Measurements from ENCODE around the gene AGPAT2. TPM values are rescaled to one million over a fixed set of nuclear protein-coding genes. Genes with fewer than 3 reads are reported as not detected.

The AGPAT2 gene
- total RNA-seq, 1 donor from 2014 or later, result 30.8 TPM

DNA sequence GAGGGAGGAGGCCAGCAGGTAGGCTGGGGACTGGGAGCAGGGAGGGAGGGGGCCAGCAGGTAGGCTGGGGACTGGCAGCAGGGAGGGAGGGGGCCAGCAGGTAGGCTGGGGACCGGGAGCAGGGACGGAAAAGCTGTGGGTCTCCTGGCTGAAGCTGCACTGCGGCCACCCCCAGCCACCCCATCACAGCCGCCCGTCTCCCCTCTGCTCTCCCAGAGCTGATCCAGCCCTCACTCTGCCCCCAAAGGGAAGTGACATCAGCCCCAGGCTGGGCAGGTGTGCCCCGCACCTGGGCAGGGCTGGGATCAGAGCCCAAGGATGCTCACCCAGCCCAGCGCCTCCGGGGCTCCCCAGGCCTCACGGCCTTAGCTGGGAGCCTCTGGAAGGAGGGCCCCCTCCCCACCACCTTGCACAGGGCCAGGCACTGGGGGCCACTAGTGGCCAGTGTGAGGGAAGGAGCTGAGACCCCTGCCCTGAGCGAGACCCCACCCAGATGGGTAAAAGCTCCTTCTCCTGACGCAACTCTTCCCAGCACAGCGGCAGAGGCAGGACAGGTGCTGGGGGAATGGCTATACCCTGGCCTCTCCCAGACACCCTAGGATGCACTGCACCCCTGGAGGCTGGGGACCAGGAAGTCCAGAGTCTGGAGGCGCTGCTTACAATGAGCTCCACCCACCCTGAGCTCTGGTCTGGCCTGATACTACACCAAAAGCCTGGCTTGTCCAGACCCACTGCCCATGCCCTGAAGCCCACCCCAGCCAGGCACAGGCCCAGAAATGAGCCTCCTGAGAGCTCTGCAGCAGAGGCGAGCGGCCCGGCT is 11.6 kb downstream of the AGPAT2 start:
- no peaks in the 10 kb centered on the region for H3K9me3 ChIP-seq (ENCODE audit: insufficient read depth, low read depth, low read length)
- H3K27me3 Mint-ChIP-seq (ENCODE audit: low read depth, unreplicated experiment), result peaks cover 2% of the 10 kb centered on the region
- H3K4me2 ChIP-seq (ENCODE audit: low read length), result no peak overlapping the region
- H3K79me2 ChIP-seq (ENCODE audit: insufficient read depth, low read length), result peaks cover 6% of the 10 kb centered on the region
- peaks cover 23% of the 10 kb centered on the region for H4K20me1 ChIP-seq (ENCODE audit: insufficient read depth, low read length)
- no peak overlapping the region for H2AFZ ChIP-seq (ENCODE audit: low read depth, low read length)
- no peak for DNase-seq (ENCODE audit: low read depth)
- H3K36me3 Mint-ChIP-seq (ENCODE audit: low read depth, unreplicated experiment), result no peaks in the 10 kb centered on the region
- H3K27me3 ChIP-seq (ENCODE audit: insufficient read depth, low read length), result no peaks in the 10 kb centered on the region
- no peak for TF ChIP-seq EZH2 (IDR thresholded peaks at IDR 0.05; ENCODE audit: insufficient read depth, low read length)
- TF ChIP-seq, protein P1, sequence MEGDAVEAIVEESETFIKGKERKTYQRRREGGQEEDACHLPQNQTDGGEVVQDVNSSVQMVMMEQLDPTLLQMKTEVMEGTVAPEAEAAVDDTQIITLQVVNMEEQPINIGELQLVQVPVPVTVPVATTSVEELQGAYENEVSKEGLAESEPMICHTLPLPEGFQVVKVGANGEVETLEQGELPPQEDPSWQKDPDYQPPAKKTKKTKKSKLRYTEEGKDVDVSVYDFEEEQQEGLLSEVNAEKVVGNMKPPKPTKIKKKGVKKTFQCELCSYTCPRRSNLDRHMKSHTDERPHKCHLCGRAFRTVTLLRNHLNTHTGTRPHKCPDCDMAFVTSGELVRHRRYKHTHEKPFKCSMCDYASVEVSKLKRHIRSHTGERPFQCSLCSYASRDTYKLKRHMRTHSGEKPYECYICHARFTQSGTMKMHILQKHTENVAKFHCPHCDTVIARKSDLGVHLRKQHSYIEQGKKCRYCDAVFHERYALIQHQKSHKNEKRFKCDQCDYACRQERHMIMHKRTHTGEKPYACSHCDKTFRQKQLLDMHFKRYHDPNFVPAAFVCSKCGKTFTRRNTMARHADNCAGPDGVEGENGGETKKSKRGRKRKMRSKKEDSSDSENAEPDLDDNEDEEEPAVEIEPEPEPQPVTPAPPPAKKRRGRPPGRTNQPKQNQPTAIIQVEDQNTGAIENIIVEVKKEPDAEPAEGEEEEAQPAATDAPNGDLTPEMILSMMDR (IDR thresholded peaks at IDR 0.05; ENCODE audit: insufficient read depth, low read depth, low read length), result no peak
- H3K27ac ChIP-seq (ENCODE audit: low read depth, low read length), result no peak overlapping the region
- H3K27ac Mint-ChIP-seq (ENCODE audit: unreplicated experiment), result no peak overlapping the region
- H3K36me3 ChIP-seq (ENCODE audit: insufficient read depth, low read length), result no peaks in the 10 kb centered on the region
- H3K4me3 ChIP-seq (ENCODE audit: insufficient read depth, low read depth, low read length), result no peak overlapping the region
- no peaks in the 10 kb centered on the region for H3K9me3 Mint-ChIP-seq (ENCODE audit: unreplicated experiment)
- H3K9ac ChIP-seq (ENCODE audit: low read length), result no peak overlapping the region
- no peak for FAIRE-seq
- H3K4me1 ChIP-seq (ENCODE audit: insufficient read depth, low read length), result no peaks in the 10 kb centered on the region
- no peaks in the 10 kb centered on the region for H3K4me1 Mint-ChIP-seq (ENCODE audit: low read depth, unreplicated experiment)
- H3K4me3 Mint-ChIP-seq (ENCODE audit: unreplicated experiment), result no peak overlapping the region

DNA sequence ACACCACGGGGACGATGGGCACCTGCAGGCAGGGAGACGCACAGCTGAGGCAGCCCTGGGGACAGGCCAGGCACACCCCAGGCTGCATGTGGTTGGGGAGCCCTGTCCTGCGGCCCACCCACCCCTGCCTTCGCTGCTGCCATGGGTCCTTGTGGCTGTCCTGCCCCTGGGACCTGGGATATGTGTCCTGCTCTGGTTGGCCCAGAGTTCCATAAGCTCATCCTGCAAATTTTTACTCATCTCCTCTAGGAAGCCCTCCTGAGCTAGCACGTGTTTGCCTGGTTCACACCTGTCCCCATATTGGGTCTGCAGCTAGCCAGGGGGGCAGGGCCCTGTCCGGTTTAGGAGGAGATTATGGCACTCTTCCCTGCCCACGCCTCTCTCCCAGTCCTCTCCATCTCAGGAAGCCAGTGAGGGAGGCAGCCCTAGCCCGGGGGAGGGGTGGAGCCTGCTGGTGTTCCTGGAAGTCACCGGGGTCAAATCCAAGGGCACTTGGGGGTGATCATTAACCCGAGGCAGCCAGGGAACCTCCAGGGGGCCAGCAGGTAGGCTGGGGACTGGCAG is 12.4 kb downstream of the AGPAT2 start:
- Histone ChIP-seq H2AFZ (ENCODE audit: low read depth, low read length) (no peak overlapping the region), H3K36me3 (ENCODE audit: insufficient read depth, low read length) (no peaks in the 10 kb centered on the region), H3K79me2 (ENCODE audit: insufficient read depth, low read length) (peaks cover 6% of the 10 kb centered on the region), H3K27ac (ENCODE audit: low read depth, low read length) (no peak overlapping the region), H3K4me3 (ENCODE audit: insufficient read depth, low read depth, low read length) (no peak overlapping the region), H3K4me1 (ENCODE audit: insufficient read depth, low read length) (no peaks in the 10 kb centered on the region), H4K20me1 (ENCODE audit: insufficient read depth, low read length) (peaks cover 23% of the 10 kb centered on the region), H3K9ac (ENCODE audit: low read length) (no peak overlapping the region), H3K27me3 (ENCODE audit: insufficient read depth, low read length) (no peaks in the 10 kb centered on the region), H3K9me3 (ENCODE audit: insufficient read depth, low read depth, low read length) (no peaks in the 10 kb centered on the region), H3K4me2 (ENCODE audit: low read length) (no peak overlapping the region)
- Mint-ChIP-seq H3K9me3 (ENCODE audit: unreplicated experiment) (no peaks in the 10 kb centered on the region), H3K4me1 (ENCODE audit: low read depth, unreplicated experiment) (no peaks in the 10 kb centered on the region), H3K27me3 (ENCODE audit: low read depth, unreplicated experiment) (peaks cover 2% of the 10 kb centered on the region), H3K4me3 (ENCODE audit: unreplicated experiment) (no peak overlapping the region), H3K36me3 (ENCODE audit: low read depth, unreplicated experiment) (no peaks in the 10 kb centered on the region), H3K27ac (ENCODE audit: unreplicated experiment) (no peak overlapping the region)
- no peak for FAIRE-seq
- TF ChIP-seq EZH2 (IDR thresholded peaks at IDR 0.05; ENCODE audit: insufficient read depth, low read length), result no peak
- TF ChIP-seq, protein P1 (IDR thresholded peaks at IDR 0.05; ENCODE audit: insufficient read depth, low read depth, low read length), result no peak
- DNase-seq (ENCODE audit: low read depth), result no peak
